GM21515 (cell line): Measurements from ENCODE around the gene CSNK1D.
"Not testable (repeated sequence)": the region's sequence is repeated elsewhere in the genome, so short reads cannot be mapped to it uniquely, and the experiment has no call there.

Experiments
- ATAC-seq: cut with Tn5 transposase; IDR thresholded peaks from one replicate; pipeline ENCODE4 v1.9.1; 2021; ENCODE audit not compliant: unreplicated experiment

The CSNK1D gene

DNA sequence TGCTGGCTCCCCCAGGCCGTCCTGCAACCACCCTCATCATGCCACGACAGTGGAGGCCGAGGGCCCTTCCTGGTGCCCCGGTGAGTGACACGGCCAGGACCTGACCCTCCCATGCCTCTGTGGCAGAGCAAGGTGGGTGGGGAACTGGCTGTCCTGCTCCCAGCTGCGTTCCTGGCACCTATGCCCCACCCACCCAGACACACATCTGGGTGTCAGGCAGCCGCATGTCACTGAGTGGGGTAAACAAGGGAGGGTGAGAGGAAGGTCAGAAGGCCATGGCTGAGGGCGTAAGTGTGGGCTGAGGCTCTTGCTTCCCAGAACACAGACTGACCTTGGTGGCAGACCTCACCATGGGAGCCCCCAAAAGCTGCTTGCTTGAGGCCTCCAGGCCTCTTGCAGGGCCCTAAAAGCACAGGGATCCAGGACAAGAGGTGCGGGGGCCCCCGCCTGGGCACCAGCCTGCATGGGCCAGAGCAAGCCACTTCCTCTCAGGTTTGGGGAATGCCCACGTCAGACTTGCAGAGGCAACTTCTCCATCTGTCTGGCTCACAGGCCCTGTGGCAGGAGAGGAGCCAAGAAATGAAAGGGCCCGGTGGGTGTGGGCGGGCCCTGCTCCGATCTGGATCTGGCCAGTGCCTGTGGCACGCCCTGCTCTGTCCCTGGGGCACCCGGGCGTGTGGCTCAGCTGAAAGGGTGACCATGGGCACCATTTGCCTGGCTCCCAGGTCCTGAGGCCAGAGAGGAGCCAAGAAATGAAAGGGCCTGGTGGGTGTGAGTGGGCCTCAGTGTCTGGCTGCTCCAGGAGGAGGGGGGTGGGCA, 57.0 kb downstream of the CSNK1D start:
- no peak for ATAC-seq

DNA sequence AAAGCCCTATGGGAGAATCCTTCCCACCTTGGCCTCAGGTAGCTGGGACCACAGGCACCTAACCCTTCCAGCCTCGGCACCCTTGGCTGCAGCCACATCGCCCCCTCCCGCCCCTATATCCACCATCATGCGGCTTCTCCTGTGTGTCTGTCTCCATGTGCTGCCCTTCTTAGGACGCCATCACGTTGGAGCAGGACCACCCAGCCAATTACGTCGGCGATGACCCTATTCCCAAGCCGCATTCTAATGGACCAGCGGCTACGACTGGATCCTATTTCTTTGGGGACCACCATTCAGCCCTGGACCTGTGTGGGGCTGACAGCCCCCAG, 57.6 kb downstream of the CSNK1D start:
- no peak for ATAC-seq

DNA sequence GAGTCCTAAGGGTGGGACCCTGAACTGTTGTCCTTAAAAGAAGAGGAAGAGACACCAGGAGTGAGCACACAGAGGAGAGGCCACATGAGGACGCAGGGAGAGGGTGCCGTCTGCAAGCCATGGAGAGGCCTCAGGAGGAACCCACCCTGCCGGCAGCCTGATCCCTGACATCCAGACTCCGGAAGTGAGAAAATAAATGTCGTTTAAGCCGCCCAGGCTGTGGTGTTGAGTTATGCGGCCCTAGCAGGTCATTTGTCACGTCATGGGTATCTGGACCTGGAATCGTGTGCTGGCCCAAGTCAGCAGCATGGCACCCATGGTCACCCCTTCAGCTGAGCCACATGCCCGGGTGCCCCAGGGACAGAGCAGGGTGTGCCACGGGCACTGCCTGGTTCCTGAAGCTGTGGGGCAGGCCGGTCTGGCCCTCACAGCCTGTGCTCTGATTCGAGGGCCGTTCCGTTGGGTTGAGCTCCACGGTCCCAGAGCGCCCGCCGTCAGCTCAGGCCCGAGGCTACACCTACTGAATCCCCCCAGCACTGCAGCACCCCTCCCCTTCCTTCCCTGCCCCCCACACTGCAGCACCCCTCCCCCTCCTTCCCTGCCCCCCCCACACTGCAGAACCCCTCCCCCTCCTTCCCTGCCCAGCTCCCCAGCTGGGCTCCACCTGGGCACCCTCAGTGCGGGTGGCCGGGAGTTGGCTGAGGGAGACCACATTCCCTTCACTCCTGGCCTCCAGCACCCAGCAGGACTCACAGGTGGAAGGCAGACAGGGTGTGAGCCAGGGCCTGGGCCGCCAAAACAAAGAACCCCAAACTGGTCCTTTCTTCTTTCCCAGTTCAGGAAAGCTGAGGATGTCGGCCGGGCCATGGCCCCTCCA, 58.2 kb downstream of the CSNK1D start:
- ATAC-seq, result no peak

DNA sequence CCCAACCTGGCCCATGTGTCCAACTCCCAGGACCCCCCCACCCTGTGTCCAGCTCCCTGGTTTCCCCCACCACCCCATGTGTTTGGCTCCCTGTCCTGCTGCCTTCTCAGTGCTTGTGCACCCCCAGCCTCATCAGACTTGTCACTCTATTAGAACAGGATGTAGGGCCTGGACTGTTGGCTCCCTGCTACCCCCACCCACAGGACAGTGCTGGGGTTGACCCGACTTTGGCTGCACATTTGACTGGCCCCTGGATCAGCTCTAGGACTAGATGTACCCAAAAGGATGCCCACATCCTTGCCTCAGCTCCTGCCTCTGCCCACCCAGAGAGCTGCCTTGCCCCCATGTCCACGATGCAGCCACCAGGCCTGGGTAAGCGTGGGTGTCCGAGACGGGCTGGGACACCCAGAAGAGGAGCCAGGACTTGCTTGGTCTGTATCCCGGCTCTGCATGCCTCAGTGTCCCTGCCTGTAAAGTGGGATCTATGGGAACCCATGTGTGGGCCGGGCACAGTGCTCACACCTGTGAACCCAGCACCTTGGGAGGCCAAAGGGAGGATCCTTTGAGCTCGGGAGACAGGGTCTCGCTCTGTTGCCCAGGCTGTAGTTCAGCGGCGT, 59.4 kb downstream of the CSNK1D start:
- ATAC-seq, result no peak

DNA sequence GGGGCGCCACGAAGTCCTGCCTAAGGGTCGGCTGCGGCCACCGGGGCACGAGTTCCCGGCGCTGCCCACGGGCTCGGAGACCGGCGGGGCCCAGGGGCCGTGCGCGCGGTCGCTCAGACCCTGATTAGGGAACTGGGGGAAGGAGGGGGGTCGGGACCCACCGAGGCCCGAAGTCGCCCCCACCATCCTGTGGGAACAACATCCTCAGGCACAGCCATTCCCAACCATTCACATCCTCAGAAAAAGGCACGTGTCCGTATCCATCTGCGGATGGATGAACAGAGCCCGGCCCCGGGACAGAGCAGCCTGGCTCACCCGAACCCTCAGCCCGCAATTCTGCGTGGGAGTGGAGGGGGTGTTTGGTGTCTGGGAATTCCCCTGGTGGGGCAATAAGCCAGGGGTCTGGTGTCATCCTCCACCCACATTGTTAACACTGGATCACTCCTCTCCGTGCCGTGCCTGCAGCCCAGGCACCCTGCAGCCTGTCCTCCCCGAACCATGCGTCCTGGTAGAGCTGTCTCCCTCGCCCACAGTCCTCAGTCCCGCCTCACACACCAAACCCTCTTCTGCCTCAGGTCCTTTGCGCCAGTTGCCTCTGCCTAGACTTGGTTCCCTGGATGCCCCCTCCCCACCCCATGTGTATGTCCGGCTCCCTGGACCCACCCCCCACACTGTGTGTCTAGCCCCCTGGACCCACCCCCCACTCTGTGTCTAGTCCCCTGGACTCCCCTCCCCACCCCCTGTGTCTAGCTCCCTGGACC, 60.1 kb downstream of the CSNK1D start:
- peak; percentile 7 for ATAC-seq

DNA sequence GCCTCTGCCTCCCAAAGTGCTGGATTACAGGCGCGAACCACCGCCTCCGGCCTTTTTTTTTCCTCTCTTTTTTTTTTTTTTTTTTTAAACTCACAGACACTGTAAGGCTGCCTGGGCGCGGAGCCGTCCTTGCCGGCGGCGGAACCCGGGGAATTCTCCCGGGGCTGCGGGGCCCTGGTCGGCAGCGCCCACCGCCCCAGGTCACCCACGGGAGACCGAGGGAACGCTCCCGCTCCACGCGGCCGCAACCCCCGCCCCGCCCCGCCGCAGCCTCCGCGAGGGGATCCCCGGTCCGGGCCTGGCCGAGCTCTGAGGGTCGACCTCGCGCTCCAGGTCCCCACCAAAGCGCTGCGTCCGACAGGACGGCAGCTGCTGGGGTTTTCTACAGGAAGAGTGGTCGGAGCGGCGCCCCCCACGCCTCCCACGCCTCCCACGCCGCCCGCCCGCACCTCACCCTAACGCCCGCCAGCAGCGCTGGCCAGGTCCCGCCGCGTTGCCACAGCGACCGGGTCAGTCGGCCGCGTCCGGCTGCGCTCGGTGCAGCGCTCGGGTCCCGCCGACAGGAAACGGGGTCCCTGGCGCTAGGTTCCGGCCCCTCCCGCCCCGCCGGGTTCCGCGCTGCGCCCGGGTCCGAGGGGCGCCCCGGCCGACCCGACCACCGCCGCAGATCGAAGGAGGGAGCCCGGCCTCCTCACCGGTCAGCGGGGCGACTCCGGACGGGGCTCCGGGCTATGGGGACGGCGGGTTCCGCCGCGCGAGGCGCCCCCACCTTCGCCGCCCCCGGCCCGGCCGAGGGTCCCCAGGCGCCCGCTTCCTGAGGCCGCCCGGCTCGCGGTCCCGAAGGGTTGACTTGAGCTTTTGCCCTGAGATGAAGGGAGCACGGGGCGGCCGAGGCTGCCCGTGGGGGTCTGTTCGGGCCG, 60.9 kb downstream of the CSNK1D start, which contains the start of gene CCDC57:
TSS of gene CCDC57 (minus strand) at position 512 of the 920 bp plus-strand sequence. CDS start 10,898 bp downstream, outside the sequence.
- peak; percentile 79 for ATAC-seq

DNA sequence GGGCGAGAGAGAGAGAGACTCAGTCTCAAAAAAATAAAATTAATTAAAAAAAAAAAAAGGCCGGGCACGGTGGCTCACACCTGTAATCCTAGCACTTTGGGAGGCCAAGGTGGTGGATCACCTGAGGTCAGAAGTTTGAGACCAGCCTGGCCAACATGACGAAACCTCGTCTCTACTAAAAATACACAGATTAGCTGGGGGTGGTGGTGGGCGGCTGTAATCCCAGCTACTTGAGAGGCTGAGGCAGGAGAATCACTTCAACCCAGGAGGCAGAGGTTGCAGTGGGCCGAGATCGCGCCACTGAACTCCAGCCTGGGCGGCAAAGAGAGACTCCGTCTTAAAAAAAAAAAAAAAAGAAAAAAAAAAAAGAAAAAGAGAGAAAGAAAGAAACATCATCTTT, 62.8 kb downstream of the CSNK1D start:
- not testable (repeated sequence) for ATAC-seq

DNA sequence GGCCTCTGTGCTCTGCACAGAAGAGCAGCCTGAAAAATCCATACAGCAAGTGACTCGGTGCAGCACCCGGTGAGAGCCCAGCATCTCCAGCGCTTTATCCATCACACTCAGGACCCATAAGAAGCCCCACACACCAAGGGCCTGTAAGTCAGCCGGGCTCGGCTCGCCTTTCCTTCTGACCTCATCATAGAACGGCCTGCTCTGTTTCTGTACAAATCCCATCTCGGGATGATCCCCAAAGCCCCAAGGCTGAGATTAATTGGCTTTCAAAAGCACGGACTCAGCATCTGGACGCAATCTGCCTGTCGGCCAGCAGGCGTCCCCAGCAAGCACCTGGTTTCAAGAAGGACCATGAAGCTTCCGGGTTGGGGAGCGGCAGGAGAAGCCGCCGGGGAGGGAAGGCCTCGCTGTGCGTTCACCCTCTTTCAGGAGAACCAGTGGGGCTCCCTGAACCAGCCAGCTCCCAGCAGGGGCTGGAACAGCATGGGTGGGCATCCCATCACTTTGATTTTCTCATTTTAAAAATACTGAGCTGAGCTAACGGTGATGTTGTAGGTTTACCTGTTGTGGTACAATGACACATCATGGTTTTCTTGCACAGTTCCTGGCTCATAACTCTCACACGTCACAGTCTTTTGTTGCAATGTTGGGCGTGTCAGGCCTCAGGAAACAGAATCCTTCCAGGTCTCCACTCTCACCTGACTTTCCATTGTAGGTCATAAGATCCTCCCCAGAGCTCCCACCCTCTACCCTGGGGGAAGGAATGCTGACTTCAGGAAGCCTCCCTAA, 67.6 kb downstream of the CSNK1D start:
- ATAC-seq, result peak; percentile 78

DNA sequence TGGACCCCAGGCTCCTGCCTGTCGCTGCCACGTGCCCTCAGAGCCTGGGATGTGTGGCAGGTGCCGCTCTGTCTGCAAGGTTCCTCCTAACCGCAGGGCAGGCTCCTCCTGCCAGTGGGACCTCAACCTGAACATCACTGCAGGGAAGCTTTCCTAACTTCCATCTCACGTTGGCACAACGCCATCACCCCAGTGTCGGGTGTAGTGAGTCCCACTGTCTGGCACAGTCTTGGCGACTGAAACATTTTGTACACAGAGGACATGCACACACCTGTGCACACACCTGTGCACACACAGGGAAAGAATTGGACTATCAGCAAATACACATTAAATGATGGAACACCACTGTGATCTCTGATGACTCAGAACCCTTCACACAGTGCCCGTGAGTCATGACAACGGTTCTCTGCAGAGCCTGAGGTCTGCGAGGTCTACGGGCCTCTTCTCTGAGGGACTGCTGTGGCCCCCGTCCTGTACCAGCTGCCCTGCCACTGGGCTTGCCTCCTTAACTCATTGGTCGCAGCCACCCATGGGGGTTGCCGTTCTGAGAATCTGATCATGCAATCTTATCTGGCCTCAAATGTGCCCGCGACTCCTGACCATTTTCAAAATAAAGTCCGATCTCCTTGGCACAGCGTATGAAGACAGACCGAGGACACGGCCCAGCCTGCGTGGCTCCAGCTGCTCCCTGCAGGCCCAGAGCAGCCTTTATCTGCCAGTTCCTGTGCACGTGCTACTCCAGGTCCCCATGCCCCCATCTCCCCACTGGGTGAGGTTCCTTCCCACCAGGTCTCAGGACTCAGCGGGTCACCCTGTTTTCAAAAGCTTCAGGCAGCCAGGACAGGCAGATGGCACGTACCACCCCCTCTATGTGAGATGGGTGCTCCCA, 68.4 kb downstream of the CSNK1D start:
- ATAC-seq, result no peak

DNA sequence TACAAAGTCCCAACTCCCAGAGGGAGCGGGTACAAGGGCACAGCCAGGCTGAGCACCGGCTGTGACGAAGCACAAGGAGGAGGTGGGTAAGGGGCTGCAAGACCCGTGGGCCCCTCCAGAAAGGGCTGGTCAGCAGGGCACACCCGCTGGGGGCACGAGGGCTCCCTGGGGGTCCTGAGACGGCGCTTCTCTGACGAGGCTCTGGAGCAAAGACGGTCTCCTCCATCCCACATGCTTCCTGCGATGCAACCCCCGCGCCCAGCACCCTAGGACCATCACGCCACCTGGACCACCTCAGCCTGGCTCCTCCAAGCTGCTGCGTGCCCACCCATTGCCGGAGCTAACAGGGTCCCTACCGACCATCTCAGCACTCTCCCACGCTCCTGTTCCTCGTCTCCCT, 69.6 kb downstream of the CSNK1D start:
- no peak for ATAC-seq

DNA sequence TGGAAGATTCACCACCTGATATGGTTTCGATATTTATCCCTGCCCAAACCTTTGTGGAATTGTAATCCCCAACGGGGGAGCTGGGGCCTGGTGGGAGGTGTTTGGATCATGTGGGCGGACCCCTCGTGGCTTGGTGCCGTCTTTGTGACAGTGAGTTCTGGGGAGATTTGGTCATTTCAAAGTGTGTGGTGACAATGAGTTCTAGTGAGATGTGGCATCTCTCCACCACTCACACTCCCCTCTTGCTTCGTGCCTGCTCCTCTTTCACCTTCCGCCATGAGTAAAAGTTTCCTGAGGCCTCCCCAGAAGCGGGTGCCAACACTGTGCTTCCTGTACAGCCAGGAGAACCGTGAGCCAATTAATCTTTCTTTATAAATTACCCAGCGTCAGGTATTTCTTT, 70.5 kb downstream of the CSNK1D start:
- no peak for ATAC-seq

DNA sequence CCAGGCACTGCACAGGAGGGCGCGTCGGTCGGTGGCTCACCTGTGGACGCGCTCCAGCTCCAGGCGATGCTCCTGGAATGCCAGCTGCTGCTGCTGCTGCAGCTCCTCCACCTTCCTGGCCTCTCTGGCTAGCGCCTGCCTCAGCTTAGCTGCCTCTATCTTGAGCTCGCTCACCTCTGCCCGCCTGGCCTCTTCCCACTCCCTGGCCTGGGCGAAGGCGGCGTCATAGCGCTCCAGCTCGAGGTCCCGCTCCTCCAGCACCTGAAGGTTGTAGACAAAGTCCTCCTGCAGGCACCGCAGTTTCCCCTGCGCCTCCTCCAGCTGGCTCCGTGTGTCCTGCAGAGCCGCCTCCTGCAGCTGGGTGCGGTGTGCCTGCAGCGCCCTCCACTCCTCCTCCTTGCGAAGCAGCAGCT, 72.0 kb downstream of the CSNK1D start:
- ATAC-seq, result no peak

DNA sequence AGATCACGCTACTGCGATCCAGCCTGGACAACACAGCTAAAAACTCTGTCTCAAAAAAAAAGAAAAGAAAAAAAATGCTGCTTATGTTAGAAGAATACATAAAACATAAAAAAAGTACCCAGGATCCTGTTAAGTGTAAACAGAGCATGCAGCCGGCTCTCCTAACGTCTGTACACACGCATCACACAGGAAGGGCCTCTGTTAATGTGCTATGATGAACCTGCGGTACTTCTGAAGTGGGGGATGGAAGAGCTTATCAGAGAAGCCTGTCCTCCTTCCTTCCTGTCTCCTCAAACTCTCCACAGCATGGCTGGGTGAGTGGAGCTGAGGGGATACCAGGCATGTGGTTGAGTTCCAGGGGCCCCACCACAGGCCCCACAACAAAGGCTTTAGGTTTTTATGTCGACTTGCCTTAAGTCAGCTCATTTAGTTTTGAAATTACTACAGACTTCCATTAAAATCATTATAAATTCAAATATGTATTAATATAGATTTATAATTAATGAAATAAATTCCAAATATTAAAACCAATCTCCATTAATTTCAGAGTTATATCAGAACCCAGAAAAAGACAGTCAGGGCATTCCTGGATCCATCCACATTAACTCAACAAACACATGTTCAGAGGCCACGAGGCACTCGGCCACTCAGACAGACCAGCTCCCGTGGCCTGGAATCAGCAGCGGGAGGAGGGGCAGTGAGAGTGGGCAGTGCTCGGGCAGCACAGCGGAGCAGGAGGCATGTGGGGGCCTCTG, 72.6 kb downstream of the CSNK1D start:
- no peak for ATAC-seq

DNA sequence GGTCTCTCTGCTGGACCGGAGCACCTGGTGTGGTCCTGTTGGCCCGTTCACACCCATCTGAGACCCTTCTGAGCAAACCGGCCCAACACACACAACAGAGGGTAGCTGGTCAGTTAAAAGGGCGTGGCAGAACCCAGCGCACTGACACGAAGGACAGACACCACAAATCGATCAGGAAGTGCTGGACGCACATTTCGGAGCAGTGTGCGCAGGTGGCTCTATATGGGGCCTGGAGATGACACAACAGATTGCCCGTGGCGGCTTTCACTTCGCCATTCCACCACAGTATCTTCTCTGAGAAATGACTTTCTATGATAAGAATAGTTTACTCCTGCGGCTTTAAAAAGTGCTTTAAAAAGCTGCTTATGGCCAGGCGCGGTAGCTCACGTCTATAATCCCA, 73.4 kb downstream of the CSNK1D start:
- ATAC-seq, result no peak

DNA sequence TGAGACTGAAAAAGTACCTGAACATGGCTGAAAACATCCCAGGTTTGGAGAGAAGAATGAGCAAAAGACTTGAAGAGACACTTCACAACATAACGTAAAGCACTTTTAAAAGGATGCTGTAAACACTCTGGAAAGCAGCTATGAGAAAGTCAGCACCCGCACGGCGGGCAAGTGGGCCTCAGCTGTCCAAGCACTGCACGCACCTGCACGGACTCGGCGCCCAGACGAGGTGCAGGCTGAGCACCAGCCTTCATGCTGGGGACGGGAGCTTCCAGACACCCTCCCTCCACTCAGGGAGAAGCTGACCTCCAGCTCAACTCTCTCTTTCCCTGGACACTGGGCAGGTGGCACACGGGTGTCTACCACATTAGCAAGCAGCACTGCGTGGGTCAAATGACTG, 74.0 kb downstream of the CSNK1D start:
- no peak for ATAC-seq

DNA sequence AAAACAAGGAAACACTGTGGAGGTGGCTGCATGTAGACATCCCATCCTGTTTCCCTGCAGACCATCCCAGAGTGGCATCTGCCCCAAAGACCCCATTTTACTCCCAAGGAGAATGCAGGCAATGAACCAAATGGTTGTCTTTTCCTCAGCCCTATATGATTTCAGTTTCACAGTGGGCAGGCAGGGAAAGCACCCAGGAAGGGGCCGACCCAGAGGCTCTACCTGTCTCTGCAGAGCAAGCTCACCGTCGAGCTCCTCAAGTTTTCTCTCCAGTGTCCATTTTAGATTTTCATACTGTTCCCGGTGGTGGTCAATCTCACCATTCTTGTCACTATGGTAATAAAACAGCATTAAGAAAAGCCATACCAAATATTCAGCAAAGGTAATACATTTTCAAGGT, 75.4 kb downstream of the CSNK1D start:
- ATAC-seq, result no peak
